HepG2 (cell line): Measurements from ENCODE around the gene PCNA. TPM values are rescaled to one million over a fixed set of nuclear protein-coding genes. Genes with fewer than 3 reads are reported as not detected.

Experiments
- ELF4 ChIP-seq: sonication (generic); formaldehyde crosslinking; IDR thresholded peaks from 2 replicates; pipeline ENCODE4 v1.5.0; 2020; ENCODE audit warnings: missing genetic modification reagents, mild to moderate bottlenecking, moderate library complexity, borderline replicate concordance
- ETV5 ChIP-seq: IDR thresholded peaks from 2 replicates; pipeline ENCODE4 v1.6.1; 2018; ENCODE audit warnings: missing biosample characterization, missing genetic modification reagents, inconsistent platforms, borderline replicate concordance
- FOXC1 ChIP-seq: sonication (generic); formaldehyde crosslinking; IDR thresholded peaks from 2 replicates; pipeline ENCODE4 v1.8.0; 2022; ENCODE audit warnings: mild to moderate bottlenecking, missing genetic modification reagents, borderline replicate concordance
- GTF2F1 ChIP-seq: fragments of 150-350 bp; IDR thresholded peaks from 2 replicates; pipeline ENCODE4 v1.6.1; 2014; ENCODE audit warnings: low read length
- HDAC6 ChIP-seq: fragments of 200-600 bp; sonication (generic); IDR thresholded peaks from 2 replicates; pipeline ENCODE4 v1.7.0; 2017; ENCODE audit warnings: mild to moderate bottlenecking, antibody characterized with exemption, low read length, low read depth
- HIVEP1 ChIP-seq: sonication (generic); formaldehyde crosslinking; IDR thresholded peaks from 2 replicates; pipeline ENCODE4 v1.4.0; 2020; ENCODE audit warnings: mild to moderate bottlenecking, missing genetic modification reagents
- HOXA5 ChIP-seq: sonication (generic); formaldehyde crosslinking; IDR thresholded peaks from 2 replicates; pipeline ENCODE4 v1.4.0; 2020; ENCODE audit warnings: missing genetic modification reagents
- IKZF1 ChIP-seq: fragments of 450-650 bp; IDR thresholded peaks from 2 replicates; pipeline ENCODE4 v1.7.1; 2016
- IRX3 ChIP-seq: sonication (generic); formaldehyde crosslinking; IDR thresholded peaks from 2 replicates; pipeline ENCODE4 v1.8.1; 2023; ENCODE audit warnings: mild to moderate bottlenecking, low read depth, missing genetic modification reagents, borderline replicate concordance
- KAT8 ChIP-seq: IDR thresholded peaks from 2 replicates; pipeline ENCODE4 v1.6.1; 2016; ENCODE audit warnings: missing genetic modification reagents, missing compliant biosample characterization
- MLLT10 ChIP-seq: sonication (generic); formaldehyde crosslinking; IDR thresholded peaks from 2 replicates; pipeline ENCODE4 v1.4.0; 2020; ENCODE audit warnings: missing genetic modification reagents
- SMAD9 ChIP-seq: sonication (generic); formaldehyde crosslinking; IDR thresholded peaks from 2 replicates; pipeline ENCODE4 v1.5.1; 2020; ENCODE audit warnings: mild to moderate bottlenecking, missing genetic modification reagents
- SRSF4 ChIP-seq: fragments of 200-400 bp; formaldehyde crosslinking; IDR thresholded peaks from one replicate; pipeline ENCODE4 v1.6.1; 2018; ENCODE audit warnings: mild to moderate bottlenecking, low read depth, low read length, moderate library complexity; ENCODE audit not compliant: poor library complexity, severe bottlenecking
- ZNF652 ChIP-seq: IDR thresholded peaks from 2 replicates; pipeline ENCODE4 v1.6.1; 2016; ENCODE audit warnings: low read depth, borderline replicate concordance
- ZNF703 ChIP-seq: sonication (generic); formaldehyde crosslinking; IDR thresholded peaks from 2 replicates; pipeline ENCODE4 v1.5.1; 2020; ENCODE audit warnings: missing genetic modification reagents, mild to moderate bottlenecking, moderate library complexity, borderline replicate concordance
- ZNF746 ChIP-seq: sonication (generic); formaldehyde crosslinking; IDR thresholded peaks from 2 replicates; pipeline ENCODE4 v1.8.0; 2022; ENCODE audit warnings: mild to moderate bottlenecking, missing genetic modification reagents
- ZNF782 ChIP-seq: sonication (generic); formaldehyde crosslinking; IDR thresholded peaks from 2 replicates; pipeline ENCODE4 v1.4.0; 2020; ENCODE audit warnings: missing genetic modification reagents, mild to moderate bottlenecking, borderline replicate concordance
- ZNF800 ChIP-seq: sonication (generic); formaldehyde crosslinking; IDR thresholded peaks from 2 replicates; pipeline ENCODE4 v1.4.0; 2020; ENCODE audit warnings: missing genetic modification reagents
- ZSCAN30 ChIP-seq: sonication (generic); formaldehyde crosslinking; IDR thresholded peaks from 2 replicates; pipeline ENCODE4 v1.5.0; 2020; ENCODE audit warnings: mild to moderate bottlenecking, missing genetic modification reagents
- polyA plus RNA-seq, 8 experiments: library from polyadenylated mRNA; depleted of rRNA in 3 of 8; stranded (reverse) in 7 of 8; unstranded in 1 of 8; fragments of >200 nt; fragmentation: Illumina TruSeq in 4 of 8; extraction: Trizol in 4 of 8; gene quantifications; 2 replicates each; pipeline versions ENCODE4 v1.2.1 to v1.2.3, GENCODE V29; 2011 to 2016; ENCODE audit warnings: low read depth in 4 of 8, missing spikeins in 1 of 8, mixed read lengths in 1 of 8; ENCODE audit not compliant: insufficient read depth in 1 of 8
- total RNA-seq, 5 experiments: library from RNA; depleted of rRNA; stranded (reverse); fragments of >200 nt; fragmentation: Illumina TruSeq; extraction: Trizol; gene quantifications; 2 replicates each; pipeline ENCODE4 v1.2.3, GENCODE V29; 2016; ENCODE audit warnings: low read depth in 1 of 5
- TF ChIP-seq, protein P1 (sequence below): sonication (generic); formaldehyde crosslinking; IDR thresholded peaks from 2 replicates; pipeline ENCODE4 v1.5.0; 2020; ENCODE audit warnings: missing genetic modification reagents
- TF ChIP-seq, protein P2 (sequence below): sonication (generic); formaldehyde crosslinking; IDR thresholded peaks from 2 replicates; pipeline ENCODE4 v1.4.0; 2020; ENCODE audit warnings: mild to moderate bottlenecking, missing genetic modification reagents, borderline replicate concordance

The PCNA gene
- total and polyA plus RNA-seq, 2 of the 13 experiments (the other 11 are each of a cell fraction or from before 2014, with no cell fraction given), result 229 to 655 TPM

DNA sequence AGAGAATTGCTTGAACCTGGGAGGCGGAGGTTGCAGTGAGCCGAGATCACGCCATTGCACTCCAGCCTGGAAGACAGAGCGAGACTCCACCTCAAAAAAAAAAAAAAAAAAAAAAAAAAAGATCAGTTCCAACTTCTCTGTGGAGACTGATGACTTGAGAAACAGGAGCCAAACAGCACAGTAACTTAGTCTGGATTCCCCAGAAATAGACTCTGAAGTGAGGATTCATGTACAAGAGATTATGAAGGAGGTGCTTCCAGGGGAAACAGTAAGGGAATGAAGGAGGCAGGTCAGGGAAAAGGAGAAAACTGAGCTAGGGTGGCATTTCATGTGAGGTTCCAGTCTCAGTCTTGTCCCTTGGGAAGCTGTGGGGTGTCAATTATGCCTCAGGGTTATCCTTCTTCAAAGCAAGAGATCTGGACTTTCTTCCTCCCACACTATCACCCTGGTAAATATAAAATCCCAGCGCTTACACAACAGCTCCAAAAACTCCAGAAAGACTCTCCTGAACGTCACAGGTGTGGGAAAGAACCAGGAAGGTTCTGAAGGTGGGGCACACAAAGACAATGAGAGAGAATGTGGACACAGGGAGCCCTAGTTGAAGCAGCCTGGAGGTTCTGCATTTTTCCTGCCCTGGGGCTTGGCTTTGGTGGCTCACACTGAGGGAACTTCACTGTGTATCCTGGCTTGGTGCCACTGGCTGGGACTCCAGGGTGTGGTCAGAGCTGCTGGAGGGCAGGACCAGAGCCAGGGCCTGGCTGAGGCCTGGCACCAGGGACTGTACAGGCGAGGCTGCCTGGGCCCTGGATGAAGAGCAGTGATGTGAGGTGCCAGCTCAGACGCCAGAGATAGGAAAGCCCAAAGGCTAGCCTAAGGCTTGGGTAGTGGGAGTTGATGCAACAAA, 46.8 kb downstream of the PCNA start (continued):
- TF ChIP-seq GTF2F1 (no peak), HIVEP1 (CRISPR knock-in tag) (no peak), HDAC6 (no peak), ZNF800 (no peak), ZNF703 (CRISPR knock-in tag) (no peak), SRSF4 (no peak), MLLT10 (CRISPR knock-in tag) (no peak), ZNF652 (CRISPR knock-in tag) (no peak), ETV5 (peak; percentile 25; the same call in 1 of the 2 replicates), IKZF1 (no peak), KAT8 (CRISPR knock-in tag) (no peak), IRX3 (CRISPR knock-in tag) (no peak), ZSCAN30 (CRISPR knock-in tag) (no peak), FOXC1 (peak; percentile 55; the same call in 1 of the 2 replicates), ELF4 (CRISPR knock-in tag) (no peak), HOXA5 (CRISPR knock-in tag) (no peak), ZNF782 (CRISPR knock-in tag) (0 out of 2 replicates have a peak, but pooled peaks have one; percentile 36), SMAD9 (CRISPR knock-in tag) (no peak), ZNF746 (CRISPR knock-in tag) (no peak)
- TF ChIP-seq, protein P1, sequence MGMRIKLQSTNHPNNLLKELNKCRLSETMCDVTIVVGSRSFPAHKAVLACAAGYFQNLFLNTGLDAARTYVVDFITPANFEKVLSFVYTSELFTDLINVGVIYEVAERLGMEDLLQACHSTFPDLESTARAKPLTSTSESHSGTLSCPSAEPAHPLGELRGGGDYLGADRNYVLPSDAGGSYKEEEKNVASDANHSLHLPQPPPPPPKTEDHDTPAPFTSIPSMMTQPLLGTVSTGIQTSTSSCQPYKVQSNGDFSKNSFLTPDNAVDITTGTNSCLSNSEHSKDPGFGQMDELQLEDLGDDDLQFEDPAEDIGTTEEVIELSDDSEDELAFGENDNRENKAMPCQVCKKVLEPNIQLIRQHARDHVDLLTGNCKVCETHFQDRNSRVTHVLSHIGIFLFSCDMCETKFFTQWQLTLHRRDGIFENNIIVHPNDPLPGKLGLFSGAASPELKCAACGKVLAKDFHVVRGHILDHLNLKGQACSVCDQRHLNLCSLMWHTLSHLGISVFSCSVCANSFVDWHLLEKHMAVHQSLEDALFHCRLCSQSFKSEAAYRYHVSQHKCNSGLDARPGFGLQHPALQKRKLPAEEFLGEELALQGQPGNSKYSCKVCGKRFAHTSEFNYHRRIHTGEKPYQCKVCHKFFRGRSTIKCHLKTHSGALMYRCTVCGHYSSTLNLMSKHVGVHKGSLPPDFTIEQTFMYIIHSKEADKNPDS (CRISPR knock-in tag), result no peak
- TF ChIP-seq, protein P2, sequence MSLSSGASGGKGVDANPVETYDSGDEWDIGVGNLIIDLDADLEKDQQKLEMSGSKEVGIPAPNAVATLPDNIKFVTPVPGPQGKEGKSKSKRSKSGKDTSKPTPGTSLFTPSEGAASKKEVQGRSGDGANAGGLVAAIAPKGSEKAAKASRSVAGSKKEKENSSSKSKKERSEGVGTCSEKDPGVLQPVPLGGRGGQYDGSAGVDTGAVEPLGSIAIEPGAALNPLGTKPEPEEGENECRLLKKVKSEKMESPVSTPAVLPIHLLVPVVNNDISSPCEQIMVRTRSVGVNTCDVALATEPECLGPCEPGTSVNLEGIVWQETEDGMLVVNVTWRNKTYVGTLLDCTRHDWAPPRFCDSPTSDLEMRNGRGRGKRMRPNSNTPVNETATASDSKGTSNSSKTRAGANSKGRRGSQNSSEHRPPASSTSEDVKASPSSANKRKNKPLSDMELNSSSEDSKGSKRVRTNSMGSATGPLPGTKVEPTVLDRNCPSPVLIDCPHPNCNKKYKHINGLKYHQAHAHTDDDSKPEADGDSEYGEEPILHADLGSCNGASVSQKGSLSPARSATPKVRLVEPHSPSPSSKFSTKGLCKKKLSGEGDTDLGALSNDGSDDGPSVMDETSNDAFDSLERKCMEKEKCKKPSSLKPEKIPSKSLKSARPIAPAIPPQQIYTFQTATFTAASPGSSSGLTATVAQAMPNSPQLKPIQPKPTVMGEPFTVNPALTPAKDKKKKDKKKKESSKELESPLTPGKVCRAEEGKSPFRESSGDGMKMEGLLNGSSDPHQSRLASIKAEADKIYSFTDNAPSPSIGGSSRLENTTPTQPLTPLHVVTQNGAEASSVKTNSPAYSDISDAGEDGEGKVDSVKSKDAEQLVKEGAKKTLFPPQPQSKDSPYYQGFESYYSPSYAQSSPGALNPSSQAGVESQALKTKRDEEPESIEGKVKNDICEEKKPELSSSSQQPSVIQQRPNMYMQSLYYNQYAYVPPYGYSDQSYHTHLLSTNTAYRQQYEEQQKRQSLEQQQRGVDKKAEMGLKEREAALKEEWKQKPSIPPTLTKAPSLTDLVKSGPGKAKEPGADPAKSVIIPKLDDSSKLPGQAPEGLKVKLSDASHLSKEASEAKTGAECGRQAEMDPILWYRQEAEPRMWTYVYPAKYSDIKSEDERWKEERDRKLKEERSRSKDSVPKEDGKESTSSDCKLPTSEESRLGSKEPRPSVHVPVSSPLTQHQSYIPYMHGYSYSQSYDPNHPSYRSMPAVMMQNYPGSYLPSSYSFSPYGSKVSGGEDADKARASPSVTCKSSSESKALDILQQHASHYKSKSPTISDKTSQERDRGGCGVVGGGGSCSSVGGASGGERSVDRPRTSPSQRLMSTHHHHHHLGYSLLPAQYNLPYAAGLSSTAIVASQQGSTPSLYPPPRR (CRISPR knock-in tag), result no peak
